Measurements from ENCODE around the gene STON2. TPM values are rescaled to one million over a fixed set of nuclear protein-coding genes. Genes with fewer than 3 reads are reported as not detected.

STON2 gene
- total and polyA plus RNA-seq, 8 donors, result 8.4 to 46.7 (median 12.3) TPM

GRCh38 chr14:81276073-81277069, 123.8 kb downstream of the STON2 start:
- DNase-seq (no peak), ATAC-seq (no peak)
- no peak for TF ChIP-seq CTCF (IDR thresholded peaks at IDR 0.05)
- Histone ChIP-seq H3K36me3 (peaks cover 0 to 6% of the 10 kb centered on the region in 2 donors), H3K27ac (no peak overlapping the region), H3K4me1 (no peaks in the 10 kb centered on the region), H3K4me3 (no peak overlapping the region), H3K27me3 (no peaks in the 10 kb centered on the region), H3K9me3 (no peaks in the 10 kb centered on the region)
- intact Hi-C loops (cut with DNase I), result no loop called here

- DNase-seq (no peak), ATAC-seq (no peak)
- no peak overlapping the region for H3K27ac ChIP-seq
- no peak for TF ChIP-seq CTCF (IDR thresholded peaks at IDR 0.05)
- peaks cover 0 to 6% of the 10 kb centered on the region in 2 donors for H3K36me3 ChIP-seq
- intact Hi-C loops (cut with DNase I), result no loop called here
- no peaks in the 10 kb centered on the region for H3K9me3 ChIP-seq
- H3K4me3 ChIP-seq, result no peak overlapping the region
- no peaks in the 10 kb centered on the region for H3K27me3 ChIP-seq
- no peaks in the 10 kb centered on the region for H3K4me1 ChIP-seq
Observed at GRCh38 chr14:81275305-81276072, 124.6 kb downstream of the STON2 start.

GRCh38 chr14:81273961-81274575, 126.1 kb downstream of the STON2 start:
- no peak overlapping the region for H3K27ac ChIP-seq
- intact Hi-C loops (cut with DNase I), result no loop called here
- H3K36me3 ChIP-seq, result peaks cover 0 to 6% of the 10 kb centered on the region in 2 donors
- TF ChIP-seq CTCF (IDR thresholded peaks at IDR 0.05), result no peak
- no peaks in the 10 kb centered on the region for H3K9me3 ChIP-seq
- DNase-seq (no peak), ATAC-seq (no peak)
- H3K27me3 ChIP-seq, result no peaks in the 10 kb centered on the region
- no peak overlapping the region for H3K4me3 ChIP-seq
- no peaks in the 10 kb centered on the region for H3K4me1 ChIP-seq

GRCh38 chr14:81273521-81273920, 126.6 kb downstream of the STON2 start:
- no peak for DNase-seq
- peaks cover 0 to 6% of the 10 kb centered on the region in 2 donors for H3K36me3 ChIP-seq
- ATAC-seq, result no peak
- TF ChIP-seq CTCF (IDR thresholded peaks at IDR 0.05), result no peak
- H3K27ac ChIP-seq, result no peak overlapping the region
- H3K27me3 ChIP-seq, result no peaks in the 10 kb centered on the region
- intact Hi-C loops (cut with DNase I), result no loop called here
- no peaks in the 10 kb centered on the region for H3K9me3 ChIP-seq
- no peak overlapping the region for H3K4me3 ChIP-seq
- no peaks in the 10 kb centered on the region for H3K4me1 ChIP-seq
